ENCODE data around the gene ABCC2. TPM values are rescaled to one million over a fixed set of nuclear protein-coding genes. Genes with fewer than 3 reads are reported as not detected.

The ABCC2 gene
- total RNA-seq, 1 experiment from 2014 or later = 129 TPM

- H3K27me3 ChIP-seq (replicated peaks; ENCODE audit: control insufficient read depth, insufficient read depth, low read length) = no peaks in the 10 kb centered on the region
- H3K4me1 Mint-ChIP-seq (ENCODE audit: low read depth, unreplicated experiment) = peaks cover 3% of the 10 kb centered on the region
- TF ChIP-seq, protein P1, sequence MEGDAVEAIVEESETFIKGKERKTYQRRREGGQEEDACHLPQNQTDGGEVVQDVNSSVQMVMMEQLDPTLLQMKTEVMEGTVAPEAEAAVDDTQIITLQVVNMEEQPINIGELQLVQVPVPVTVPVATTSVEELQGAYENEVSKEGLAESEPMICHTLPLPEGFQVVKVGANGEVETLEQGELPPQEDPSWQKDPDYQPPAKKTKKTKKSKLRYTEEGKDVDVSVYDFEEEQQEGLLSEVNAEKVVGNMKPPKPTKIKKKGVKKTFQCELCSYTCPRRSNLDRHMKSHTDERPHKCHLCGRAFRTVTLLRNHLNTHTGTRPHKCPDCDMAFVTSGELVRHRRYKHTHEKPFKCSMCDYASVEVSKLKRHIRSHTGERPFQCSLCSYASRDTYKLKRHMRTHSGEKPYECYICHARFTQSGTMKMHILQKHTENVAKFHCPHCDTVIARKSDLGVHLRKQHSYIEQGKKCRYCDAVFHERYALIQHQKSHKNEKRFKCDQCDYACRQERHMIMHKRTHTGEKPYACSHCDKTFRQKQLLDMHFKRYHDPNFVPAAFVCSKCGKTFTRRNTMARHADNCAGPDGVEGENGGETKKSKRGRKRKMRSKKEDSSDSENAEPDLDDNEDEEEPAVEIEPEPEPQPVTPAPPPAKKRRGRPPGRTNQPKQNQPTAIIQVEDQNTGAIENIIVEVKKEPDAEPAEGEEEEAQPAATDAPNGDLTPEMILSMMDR (IDR thresholded peaks at IDR 0.05; ENCODE audit: insufficient read depth in 1 of 2, low read depth in 1 of 2, low read length in 1 of 2, severe bottlenecking in 1 of 2, unreplicated experiment in 1 of 2) = no peak
- intact Hi-C loops (cut with micrococcal nuclease; ENCODE audit: unreplicated experiment) = no loop called here
- ChIA-PET CTCF (interaction anchor here (0.7 kb wide), 1 partner anchor 98 kb away, joined by 3 read pairs; no protein-coding TSS in a partner anchor), POLR2A (no interaction called here)
- H3K27ac Mint-ChIP-seq (ENCODE audit: unreplicated experiment) = no peak overlapping the region
- no peak overlapping the region for H3K4me3 Mint-ChIP-seq (ENCODE audit: unreplicated experiment)
- H3K36me3 ChIP-seq (ENCODE audit: control insufficient read depth, insufficient read depth, low read length) = peaks cover 3% of the 10 kb centered on the region; the same call in 1 of the 2 replicates
- no peaks in the 10 kb centered on the region for H3K4me1 ChIP-seq
- BruUV-seq (replicated peaks) = no TSS peak
- no peaks in the 10 kb centered on the region for H3K9me3 Mint-ChIP-seq (ENCODE audit: unreplicated experiment)
- H3K36me3 Mint-ChIP-seq (ENCODE audit: insufficient read depth, unreplicated experiment) = peaks cover 58% of the 10 kb centered on the region
- H3K27me3 Mint-ChIP-seq (ENCODE audit: insufficient read depth, unreplicated experiment) = no peaks in the 10 kb centered on the region
- DNase-seq = no peak
- H3K4me3 ChIP-seq (ENCODE audit: low read depth, low read length) = no peak overlapping the region
- no peaks in the 10 kb centered on the region for H3K9me3 ChIP-seq
Measured at GRCh38 chr10:99756159-99756558, 26.3 kb upstream of the ABCC2 start.

DNA sequence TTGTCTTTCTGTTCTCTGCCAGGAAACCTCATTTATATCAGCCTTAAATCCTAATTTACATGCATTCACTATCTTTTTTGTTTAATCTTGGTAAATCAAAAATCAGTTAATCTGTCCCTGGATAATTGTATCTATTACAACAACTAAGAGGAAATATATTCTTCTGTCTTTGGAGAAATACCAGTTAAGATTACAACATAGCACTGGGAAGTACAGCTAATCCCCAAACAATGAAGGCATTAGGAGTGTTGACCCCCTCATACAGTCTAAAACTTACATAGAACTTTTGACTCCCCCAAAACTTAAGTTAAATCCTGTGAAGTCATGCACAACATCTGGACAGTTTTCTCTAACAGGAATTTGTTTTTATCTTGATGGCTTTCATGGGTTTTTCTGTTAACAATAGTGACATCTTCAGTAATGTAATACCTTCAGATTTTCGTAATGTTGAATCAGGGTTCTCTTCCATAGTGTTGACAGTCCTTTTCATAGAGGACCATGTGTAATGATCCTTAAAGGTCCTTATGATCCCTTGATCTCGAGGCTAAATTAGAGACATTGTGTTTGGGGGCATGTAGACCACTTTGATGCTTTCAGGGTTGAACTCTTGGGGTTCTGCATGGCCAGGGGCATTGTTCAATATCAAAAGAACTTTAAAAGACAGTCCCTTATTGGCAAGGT, 24.1 kb upstream of the ABCC2 start:
- Histone ChIP-seq H3K4me3 (ENCODE audit: low read depth, low read length) (no peak overlapping the region), H3K4me1 (no peaks in the 10 kb centered on the region), H3K27me3 (replicated peaks; ENCODE audit: control insufficient read depth, insufficient read depth, low read length) (no peaks in the 10 kb centered on the region), H3K9me3 (no peaks in the 10 kb centered on the region; the same call in 1 of the 2 replicates), H3K36me3 (ENCODE audit: control insufficient read depth, insufficient read depth, low read length) (peaks cover 3% of the 10 kb centered on the region; the same call in 1 of the 2 replicates)
- ChIA-PET POLR2A (no interaction called here), CTCF (no interaction called here)
- H3K27me3 Mint-ChIP-seq (ENCODE audit: insufficient read depth, unreplicated experiment) = no peaks in the 10 kb centered on the region
- no peak overlapping the region for H3K27ac Mint-ChIP-seq (ENCODE audit: unreplicated experiment)
- peaks cover 52% of the 10 kb centered on the region for H3K36me3 Mint-ChIP-seq (ENCODE audit: insufficient read depth, unreplicated experiment)
- no TSS peak for BruUV-seq (replicated peaks)
- H3K4me1 Mint-ChIP-seq (ENCODE audit: low read depth, unreplicated experiment) = peaks cover 7% of the 10 kb centered on the region
- no peaks in the 10 kb centered on the region for H3K9me3 Mint-ChIP-seq (ENCODE audit: unreplicated experiment)
- intact Hi-C loops (cut with micrococcal nuclease; ENCODE audit: unreplicated experiment) = no loop called here
- no peak overlapping the region for H3K4me3 Mint-ChIP-seq (ENCODE audit: unreplicated experiment)
- DNase-seq = no peak
- TF ChIP-seq, protein P1 (IDR thresholded peaks at IDR 0.05; ENCODE audit: insufficient read depth in 1 of 2, low read depth in 1 of 2, low read length in 1 of 2, severe bottlenecking in 1 of 2, unreplicated experiment in 1 of 2) = no peak

DNA sequence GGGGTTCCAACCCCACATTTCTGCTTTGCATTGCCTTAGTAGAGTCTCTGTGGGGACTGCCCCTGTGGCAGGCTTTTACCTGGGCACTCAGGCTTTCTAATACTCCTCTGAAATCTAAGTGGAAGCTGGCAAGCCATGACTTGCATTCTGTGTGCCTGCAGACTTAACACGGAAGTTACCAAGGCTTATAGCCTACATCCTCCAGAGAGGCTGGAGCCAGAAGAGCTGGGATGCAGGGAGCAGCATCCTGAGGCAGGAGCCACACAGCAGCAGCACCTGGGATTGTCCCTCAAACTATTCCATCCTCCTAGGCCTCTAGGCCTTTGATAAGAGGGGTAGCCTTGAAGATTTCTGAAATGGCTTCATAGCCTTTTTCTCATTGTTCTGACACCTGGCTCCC, 22.1 kb upstream of the ABCC2 start:
- ChIA-PET CTCF (no interaction called here), POLR2A (no interaction called here)
- H3K4me3 Mint-ChIP-seq (ENCODE audit: unreplicated experiment) = no peak overlapping the region
- no peaks in the 10 kb centered on the region for H3K9me3 Mint-ChIP-seq (ENCODE audit: unreplicated experiment)
- TF ChIP-seq, protein P1 (IDR thresholded peaks at IDR 0.05; ENCODE audit: insufficient read depth in 1 of 2, low read depth in 1 of 2, low read length in 1 of 2, severe bottlenecking in 1 of 2, unreplicated experiment in 1 of 2) = no peak
- H3K27me3 Mint-ChIP-seq (ENCODE audit: insufficient read depth, unreplicated experiment) = no peaks in the 10 kb centered on the region
- intact Hi-C loops (cut with micrococcal nuclease; ENCODE audit: unreplicated experiment) = no loop called here
- no peak for DNase-seq
- Histone ChIP-seq H3K4me3 (ENCODE audit: low read depth, low read length) (no peak overlapping the region), H3K36me3 (ENCODE audit: control insufficient read depth, insufficient read depth, low read length) (peaks cover 3% of the 10 kb centered on the region; the same call in 1 of the 2 replicates), H3K9me3 (no peaks in the 10 kb centered on the region; the same call in 1 of the 2 replicates), H3K4me1 (no peaks in the 10 kb centered on the region), H3K27me3 (replicated peaks; ENCODE audit: control insufficient read depth, insufficient read depth, low read length) (no peaks in the 10 kb centered on the region)
- H3K36me3 Mint-ChIP-seq (ENCODE audit: insufficient read depth, unreplicated experiment) = peaks cover 52% of the 10 kb centered on the region
- no TSS peak for BruUV-seq (replicated peaks)
- H3K27ac Mint-ChIP-seq (ENCODE audit: unreplicated experiment) = no peak overlapping the region
- peaks cover 7% of the 10 kb centered on the region for H3K4me1 Mint-ChIP-seq (ENCODE audit: low read depth, unreplicated experiment)
